ENCODE data around the gene PNP.

- TF ChIP-seq CTCF (IDR thresholded peaks at IDR 0.05; ENCODE audit: poor library complexity, severe bottlenecking): no peak
- TF ChIP-seq SMC3 (conservative IDR thresholded peaks at IDR 0.05; ENCODE audit: poor library complexity): no peak
- no peak for TF ChIP-seq EZH2 (IDR thresholded peaks at IDR 0.05; ENCODE audit: borderline replicate concordance, insufficient read depth, low read length, poor library complexity, severe bottlenecking)
Observed at GRCh38 chr14:20498622-20499021, 29.4 kb downstream of the PNP start.

Measured in neural cell (in vitro differentiated cells).